ENCODE data around the gene ERBB2.

Gene ERBB2

GRCh38 chr17:39726617-39727016 lies 26.8 kb downstream of the ERBB2 start:
- Histone ChIP-seq H3K4me3 (ENCODE audit: low read depth in 1 of 2, low read length in 2 of 2) (no peak overlapping the region), H3K4me1 (ENCODE audit: control insufficient read depth in 1 of 2, insufficient read depth in 2 of 2, low read length in 2 of 2) (peaks cover 12 to 13% of the 10 kb centered on the region in 2 donors), H3K9me3 (ENCODE audit: control insufficient read depth in 1 of 2, low read length in 2 of 2) (no peaks in the 10 kb centered on the region), H3K9ac (ENCODE audit: low read depth in 1 of 2, low read length in 2 of 2) (no peak overlapping the region), H3K36me3 (ENCODE audit: control insufficient read depth in 1 of 2, insufficient read depth in 2 of 2, low read length in 2 of 2) (peaks cover 19 to 63% of the 10 kb centered on the region in 2 donors), H3K27me3 (ENCODE audit: control insufficient read depth in 1 of 2, insufficient read depth in 2 of 2, low read length in 2 of 2) (no peaks in the 10 kb centered on the region), H3K27ac (ENCODE audit: low read depth, low read length) (no peak overlapping the region)

- no peaks in the 10 kb centered on the region for H3K9me3 ChIP-seq (ENCODE audit: control insufficient read depth in 1 of 2, low read length in 2 of 2)
- no peak overlapping the region for H3K27ac ChIP-seq (ENCODE audit: low read depth, low read length)
- H3K4me3 ChIP-seq (ENCODE audit: low read depth in 1 of 2, low read length in 2 of 2): no peak overlapping the region
- peaks cover 19 to 56% of the 10 kb centered on the region in 2 donors for H3K36me3 ChIP-seq (ENCODE audit: control insufficient read depth in 1 of 2, insufficient read depth in 2 of 2, low read length in 2 of 2)
- no peaks in the 10 kb centered on the region for H3K27me3 ChIP-seq (ENCODE audit: control insufficient read depth in 1 of 2, insufficient read depth in 2 of 2, low read length in 2 of 2)
- H3K4me1 ChIP-seq (ENCODE audit: control insufficient read depth in 1 of 2, insufficient read depth in 2 of 2, low read length in 2 of 2): peaks cover 12 to 13% of the 10 kb centered on the region in 2 donors
- H3K9ac ChIP-seq (ENCODE audit: low read depth in 1 of 2, low read length in 2 of 2): no peak overlapping the region
Observed at GRCh38 chr17:39727556-39727955, 27.7 kb downstream of the ERBB2 start.

GRCh38 chr17:39729280-39729851 lies 29.5 kb downstream of the ERBB2 start:
- peaks cover 12 to 13% of the 10 kb centered on the region in 2 donors for H3K4me1 ChIP-seq (ENCODE audit: control insufficient read depth in 1 of 2, insufficient read depth in 2 of 2, low read length in 2 of 2)
- H3K36me3 ChIP-seq (ENCODE audit: control insufficient read depth in 1 of 2, insufficient read depth in 2 of 2, low read length in 2 of 2): peaks cover 19 to 41% of the 10 kb centered on the region in 2 donors
- peak overlapping the region; percentile 82 to 95 for H3K9ac ChIP-seq (ENCODE audit: low read depth in 1 of 2, low read length in 2 of 2)
- H3K4me3 ChIP-seq (ENCODE audit: low read depth in 1 of 2, low read length in 2 of 2): peak overlapping the region; percentile 78 to 89
- no peaks in the 10 kb centered on the region for H3K27me3 ChIP-seq (ENCODE audit: control insufficient read depth in 1 of 2, insufficient read depth in 2 of 2, low read length in 2 of 2)
- no peaks in the 10 kb centered on the region for H3K9me3 ChIP-seq (ENCODE audit: control insufficient read depth in 1 of 2, low read length in 2 of 2)
- no peak overlapping the region for H3K27ac ChIP-seq (ENCODE audit: low read depth, low read length)

DNA sequence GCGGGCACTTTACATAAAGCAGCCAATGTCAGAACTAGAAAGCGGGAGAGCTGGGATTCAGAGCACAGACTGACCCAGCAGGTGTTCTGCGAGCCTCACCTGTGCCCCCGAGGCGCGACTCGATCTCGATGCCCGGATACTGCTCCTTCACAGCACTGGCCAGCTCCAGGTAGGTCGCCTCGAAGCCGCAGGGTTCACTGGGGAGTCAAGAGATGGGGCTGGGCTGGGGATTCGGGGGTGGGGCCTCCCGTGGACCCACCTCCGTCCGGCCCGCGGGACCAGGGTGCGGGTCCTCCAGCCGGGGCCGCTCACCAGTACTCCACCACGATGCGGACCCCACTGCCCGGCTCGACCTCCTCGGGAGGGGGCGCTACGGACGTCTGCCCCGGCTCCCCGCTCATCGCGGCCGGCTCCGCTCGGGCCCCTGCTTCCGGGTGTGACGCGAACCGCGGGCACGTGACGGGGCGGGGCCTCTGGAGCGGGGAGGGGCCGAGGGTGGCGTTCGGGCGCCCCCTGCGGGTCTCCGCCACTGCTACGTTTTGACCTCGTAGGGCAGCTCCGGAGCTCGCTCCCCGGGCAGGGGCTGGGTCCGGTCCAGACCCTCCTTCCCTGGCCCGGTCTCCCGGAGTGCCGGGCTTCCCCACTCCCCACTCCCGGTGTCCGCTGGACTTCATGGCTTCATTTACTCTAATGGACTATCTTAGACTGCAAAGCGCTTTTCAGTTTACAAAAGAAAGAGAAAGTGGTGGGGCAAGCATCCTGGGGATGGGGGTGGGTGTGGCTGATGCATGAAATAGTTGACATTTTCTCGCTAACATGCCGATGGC lies 30.4 kb downstream of the ERBB2 start, which contains the start of gene MIEN1:
Gene MIEN1, minus strand, starts transcription at position 438 of the 827 bp plus-strand sequence. Its CDS starts 37 bp downstream, at position 401.
- H3K27ac ChIP-seq (ENCODE audit: low read depth, low read length): peak within 1 kb of the TSS; percentile 88
- H3K9me3 ChIP-seq (ENCODE audit: control insufficient read depth in 1 of 2, low read length in 2 of 2): no peaks in the 10 kb centered on the region
- H3K9ac ChIP-seq (ENCODE audit: low read depth in 1 of 2, low read length in 2 of 2): peak within 1 kb of the TSS; percentile 82 to 95
- H3K4me3 ChIP-seq (ENCODE audit: low read depth in 1 of 2, low read length in 2 of 2): peak within 1 kb of the TSS; percentile 78 to 89
- peaks cover 12 to 13% of the 10 kb centered on the region in 2 donors for H3K4me1 ChIP-seq (ENCODE audit: control insufficient read depth in 1 of 2, insufficient read depth in 2 of 2, low read length in 2 of 2)
- H3K36me3 ChIP-seq (ENCODE audit: control insufficient read depth in 1 of 2, insufficient read depth in 2 of 2, low read length in 2 of 2): peaks cover 12 to 32% of the 10 kb centered on the region in 2 donors
- no peaks in the 10 kb centered on the region for H3K27me3 ChIP-seq (ENCODE audit: control insufficient read depth in 1 of 2, insufficient read depth in 2 of 2, low read length in 2 of 2)

DNA sequence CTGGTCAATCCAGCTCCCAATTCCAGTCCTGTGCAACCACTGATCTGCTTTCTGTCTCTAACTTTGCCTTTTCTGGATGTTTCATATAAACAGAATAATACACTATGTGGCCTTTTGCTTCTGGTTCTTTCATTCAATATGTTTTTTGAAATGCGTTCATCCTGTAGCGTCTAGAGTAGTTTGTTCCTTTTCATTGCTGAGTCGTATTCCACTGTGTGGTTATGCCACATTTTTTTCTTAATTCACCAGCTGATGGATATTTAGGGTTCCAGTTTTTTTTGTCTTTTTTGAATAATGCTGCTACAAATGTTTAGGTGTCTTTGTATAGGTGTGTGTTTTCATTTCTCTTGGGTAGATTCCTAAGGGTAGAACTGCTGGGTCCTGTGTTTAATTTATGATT lies 32.7 kb downstream of the ERBB2 start:
- no peak overlapping the region for H3K27ac ChIP-seq (ENCODE audit: low read depth, low read length)
- no peaks in the 10 kb centered on the region for H3K9me3 ChIP-seq (ENCODE audit: control insufficient read depth in 1 of 2, low read length in 2 of 2)
- H3K9ac ChIP-seq (ENCODE audit: low read depth in 1 of 2, low read length in 2 of 2): no peak overlapping the region
- peaks cover 23 to 24% of the 10 kb centered on the region in 2 donors for H3K4me1 ChIP-seq (ENCODE audit: control insufficient read depth in 1 of 2, insufficient read depth in 2 of 2, low read length in 2 of 2)
- H3K4me3 ChIP-seq (ENCODE audit: low read depth in 1 of 2, low read length in 2 of 2): no peak overlapping the region
- no peaks in the 10 kb centered on the region for H3K27me3 ChIP-seq (ENCODE audit: control insufficient read depth in 1 of 2, insufficient read depth in 2 of 2, low read length in 2 of 2)
- peaks cover 3 to 13% of the 10 kb centered on the region in 2 donors for H3K36me3 ChIP-seq (ENCODE audit: control insufficient read depth in 1 of 2, insufficient read depth in 2 of 2, low read length in 2 of 2)

GRCh38 chr17:39735882-39736281 lies 36.0 kb downstream of the ERBB2 start:
- Histone ChIP-seq H3K27ac (ENCODE audit: low read depth, low read length) (no peak overlapping the region), H3K27me3 (ENCODE audit: control insufficient read depth in 1 of 2, insufficient read depth in 2 of 2, low read length in 2 of 2) (no peaks in the 10 kb centered on the region), H3K9ac (ENCODE audit: low read depth in 1 of 2, low read length in 2 of 2) (peak overlapping the region in 1 of 2 donors; percentile 29), H3K4me1 (ENCODE audit: control insufficient read depth in 1 of 2, insufficient read depth in 2 of 2, low read length in 2 of 2) (peaks cover 16 to 23% of the 10 kb centered on the region in 2 donors), H3K9me3 (ENCODE audit: control insufficient read depth in 1 of 2, low read length in 2 of 2) (no peaks in the 10 kb centered on the region), H3K36me3 (ENCODE audit: control insufficient read depth in 1 of 2, insufficient read depth in 2 of 2, low read length in 2 of 2) (no peaks in the 10 kb centered on the region), H3K4me3 (ENCODE audit: low read depth in 1 of 2, low read length in 2 of 2) (peak overlapping the region in 1 of 2 donors; percentile 18)

GRCh38 chr17:39736319-39737165 lies 36.7 kb downstream of the ERBB2 start:
- no peak overlapping the region for H3K27ac ChIP-seq (ENCODE audit: low read depth, low read length)

DNA sequence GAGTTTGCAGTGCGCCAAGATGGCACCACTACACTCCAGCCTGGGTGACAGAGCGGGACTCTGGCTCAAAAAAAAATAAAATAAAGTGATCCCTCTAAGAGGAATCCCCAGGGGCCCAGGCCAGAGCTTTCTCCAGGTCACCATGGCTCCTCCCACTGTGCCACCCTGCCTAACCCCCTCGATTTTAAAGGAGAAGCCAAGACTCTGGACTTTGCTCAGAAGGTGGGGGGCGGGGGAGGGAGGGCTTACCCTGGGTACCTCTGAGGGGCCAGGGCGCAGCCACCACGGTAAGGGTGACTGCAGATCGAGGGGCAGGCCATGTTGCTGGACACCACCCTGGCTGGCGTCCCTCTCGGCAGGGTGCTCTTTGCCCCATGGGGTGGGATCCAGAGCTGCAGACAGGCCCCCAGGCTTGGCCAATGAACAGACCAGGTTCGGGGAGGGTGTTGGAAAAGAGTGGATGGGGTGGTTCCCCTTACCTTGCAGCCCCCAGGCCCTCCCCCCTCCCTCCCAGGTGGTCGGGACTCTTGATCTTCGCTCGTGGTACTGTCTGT lies 37.4 kb downstream of the ERBB2 start:
- H3K27me3 ChIP-seq (ENCODE audit: control insufficient read depth in 1 of 2, insufficient read depth in 2 of 2, low read length in 2 of 2): no peaks in the 10 kb centered on the region
- peak overlapping the region; percentile 86 to 88 for H3K9ac ChIP-seq (ENCODE audit: low read depth in 1 of 2, low read length in 2 of 2)
- no peaks in the 10 kb centered on the region for H3K9me3 ChIP-seq (ENCODE audit: control insufficient read depth in 1 of 2, low read length in 2 of 2)
- H3K4me1 ChIP-seq (ENCODE audit: control insufficient read depth in 1 of 2, insufficient read depth in 2 of 2, low read length in 2 of 2): peaks cover 16 to 26% of the 10 kb centered on the region in 2 donors
- peak overlapping the region; percentile 75 to 82 for H3K4me3 ChIP-seq (ENCODE audit: low read depth in 1 of 2, low read length in 2 of 2)
- peaks cover 0 to 2% of the 10 kb centered on the region in 2 donors for H3K36me3 ChIP-seq (ENCODE audit: control insufficient read depth in 1 of 2, insufficient read depth in 2 of 2, low read length in 2 of 2)
- H3K27ac ChIP-seq (ENCODE audit: low read depth, low read length): peak overlapping the region; percentile 86

More at GRCh38 chr17:39736319-39737165, 36.7 kb downstream of the ERBB2 start:
- H3K4me3 ChIP-seq (ENCODE audit: low read depth in 1 of 2, low read length in 2 of 2): peak overlapping the region in 1 of 2 donors; percentile 18
- H3K36me3 ChIP-seq (ENCODE audit: control insufficient read depth in 1 of 2, insufficient read depth in 2 of 2, low read length in 2 of 2): no peaks in the 10 kb centered on the region
- H3K9ac ChIP-seq (ENCODE audit: low read depth in 1 of 2, low read length in 2 of 2): peak overlapping the region; percentile 86 to 88
- H3K9me3 ChIP-seq (ENCODE audit: control insufficient read depth in 1 of 2, low read length in 2 of 2): no peaks in the 10 kb centered on the region
- H3K27me3 ChIP-seq (ENCODE audit: control insufficient read depth in 1 of 2, insufficient read depth in 2 of 2, low read length in 2 of 2): no peaks in the 10 kb centered on the region
- peaks cover 16 to 26% of the 10 kb centered on the region in 2 donors for H3K4me1 ChIP-seq (ENCODE audit: control insufficient read depth in 1 of 2, insufficient read depth in 2 of 2, low read length in 2 of 2)

- Histone ChIP-seq H3K27me3 (ENCODE audit: control insufficient read depth in 1 of 2, insufficient read depth in 2 of 2, low read length in 2 of 2) (peaks cover 0 to 4% of the 10 kb centered on the region in 2 donors), H3K9ac (ENCODE audit: low read depth in 1 of 2, low read length in 2 of 2) (peak within 1 kb of the TSS; percentile 86 to 88), H3K4me1 (ENCODE audit: control insufficient read depth in 1 of 2, insufficient read depth in 2 of 2, low read length in 2 of 2) (peaks cover 16 to 26% of the 10 kb centered on the region in 2 donors), H3K36me3 (ENCODE audit: control insufficient read depth in 1 of 2, insufficient read depth in 2 of 2, low read length in 2 of 2) (peaks cover 4 to 5% of the 10 kb centered on the region in 2 donors), H3K4me3 (ENCODE audit: low read depth in 1 of 2, low read length in 2 of 2) (peak within 1 kb of the TSS; percentile 75 to 82), H3K27ac (ENCODE audit: low read depth, low read length) (peak within 1 kb of the TSS; percentile 86), H3K9me3 (ENCODE audit: control insufficient read depth in 1 of 2, low read length in 2 of 2) (no peaks in the 10 kb centered on the region)
Observed at GRCh38 chr17:39737760-39738567, 38.1 kb downstream of the ERBB2 start, which contains the start of gene GRB7. Gene GRB7, plus strand, starts transcription at chr17:39737938. Its CDS starts 4,364 bp downstream, at chr17:39742302.
